Stimulated activated CD4-positive, alpha-beta T cell treated with anti-CD3 and anti-CD28 coated beads, Interleukin-1b, Interleukin-23, amount 100 ng/mL, for 24 hours (primary cell): ENCODE measurements around the gene TNFAIP1.

Experiments
- DNase-seq, 4 experiments: peaks; one replicate each; pipeline ENCODE4 v3.0.0-alpha.2; 2020; ENCODE audit warnings: low read depth in 4 of 4, low spot score in 1 of 4

TNFAIP1 gene

GRCh38 chr17:28370035-28370743 is 34.6 kb downstream of the TNFAIP1 start, which contains the start of gene VTN:
TSS of gene VTN (minus strand) at chr17:28370307. CDS start at chr17:28370203, 104 bp downstream.
- DNase-seq, result no peak

- no peak for DNase-seq
These were observed 35.2 kb downstream of the TNFAIP1 start for GRCh38 chr17:28370744-28371103.

- peak; percentile 54 to 89 (median 69) for DNase-seq
These were observed 36.0 kb downstream of the TNFAIP1 start, which contains the start of gene SARM1 for GRCh38 chr17:28371245-28372202. TSS of gene SARM1 (plus strand) at chr17:28371694. CDS start at chr17:28372033, 339 bp downstream.

- DNase-seq, result no peak
These were observed 36.8 kb downstream of the TNFAIP1 start for GRCh38 chr17:28372203-28372944.

GRCh38 chr17:28372945-28373274 is 37.3 kb downstream of the TNFAIP1 start:
- DNase-seq, result no peak

GRCh38 chr17:28379814-28380801 is 44.5 kb downstream of the TNFAIP1 start:
- no peak for DNase-seq

GRCh38 chr17:28381141-28381825 is 45.7 kb downstream of the TNFAIP1 start:
- no peak for DNase-seq

GRCh38 chr17:28384281-28385036 is 48.9 kb downstream of the TNFAIP1 start:
- peak in 3 of 4 experiments; percentile 38 to 50 (median 45) for DNase-seq

GRCh38 chr17:28385037-28385400 is 49.5 kb downstream of the TNFAIP1 start:
- no peak for DNase-seq

- DNase-seq, result no peak
These were observed 49.8 kb downstream of the TNFAIP1 start for GRCh38 chr17:28385406-28385805.

GRCh38 chr17:28386391-28386790 is 50.8 kb downstream of the TNFAIP1 start:
- DNase-seq, result no peak

- DNase-seq, result no peak
These were observed 52.5 kb downstream of the TNFAIP1 start for GRCh38 chr17:28388106-28388505.

- no peak for DNase-seq
These were observed 54.6 kb downstream of the TNFAIP1 start for GRCh38 chr17:28390141-28390540.

- DNase-seq, result no peak
These were observed 55.0 kb downstream of the TNFAIP1 start for GRCh38 chr17:28390563-28390962.

- no peak for DNase-seq
These were observed 55.4 kb downstream of the TNFAIP1 start for GRCh38 chr17:28390984-28391383.

GRCh38 chr17:28391401-28391800 is 55.8 kb downstream of the TNFAIP1 start:
- no peak for DNase-seq

- DNase-seq, result no peak
These were observed 56.9 kb downstream of the TNFAIP1 start for GRCh38 chr17:28392491-28392890.

GRCh38 chr17:28394337-28395116 is 59.0 kb downstream of the TNFAIP1 start:
- DNase-seq, result no peak
